ENCODE results near the gene PRKAB1.

Gene PRKAB1

GRCh38 chr12:119727600-119728443 is 59.9 kb downstream of the PRKAB1 start:
- no peaks in the 10 kb centered on the region for H3K9me3 Mint-ChIP-seq
- H3K4me3 Mint-ChIP-seq: no peak overlapping the region
- H3K27ac Mint-ChIP-seq: no peak overlapping the region
- H3K4me1 Mint-ChIP-seq (ENCODE audit: low read depth): peaks cover 4% of the 10 kb centered on the region
- no peaks in the 10 kb centered on the region for H3K27me3 Mint-ChIP-seq (ENCODE audit: low read depth)
- peaks cover 22% of the 10 kb centered on the region for H3K36me3 Mint-ChIP-seq (ENCODE audit: low read depth)

GRCh38 chr12:119728444-119728745 is 60.5 kb downstream of the PRKAB1 start:
- no peak overlapping the region for H3K4me3 Mint-ChIP-seq
- peaks cover 24% of the 10 kb centered on the region for H3K36me3 Mint-ChIP-seq (ENCODE audit: low read depth)
- peaks cover 4% of the 10 kb centered on the region for H3K4me1 Mint-ChIP-seq (ENCODE audit: low read depth)
- no peaks in the 10 kb centered on the region for H3K9me3 Mint-ChIP-seq
- no peaks in the 10 kb centered on the region for H3K27me3 Mint-ChIP-seq (ENCODE audit: low read depth)
- no peak overlapping the region for H3K27ac Mint-ChIP-seq

GRCh38 chr12:119729871-119730270 is 61.9 kb downstream of the PRKAB1 start:
- H3K4me3 Mint-ChIP-seq: no peak overlapping the region
- H3K4me1 Mint-ChIP-seq (ENCODE audit: low read depth): peaks cover 4% of the 10 kb centered on the region
- no peaks in the 10 kb centered on the region for H3K27me3 Mint-ChIP-seq (ENCODE audit: low read depth)
- no peaks in the 10 kb centered on the region for H3K9me3 Mint-ChIP-seq
- no peak overlapping the region for H3K27ac Mint-ChIP-seq
- H3K36me3 Mint-ChIP-seq (ENCODE audit: low read depth): peaks cover 31% of the 10 kb centered on the region

GRCh38 chr12:119730381-119730780 is 62.4 kb downstream of the PRKAB1 start:
- peaks cover 31% of the 10 kb centered on the region for H3K36me3 Mint-ChIP-seq (ENCODE audit: low read depth)
- H3K9me3 Mint-ChIP-seq: no peaks in the 10 kb centered on the region
- H3K27me3 Mint-ChIP-seq (ENCODE audit: low read depth): no peaks in the 10 kb centered on the region
- no peak overlapping the region for H3K4me3 Mint-ChIP-seq
- peaks cover 4% of the 10 kb centered on the region for H3K4me1 Mint-ChIP-seq (ENCODE audit: low read depth)
- H3K27ac Mint-ChIP-seq: no peak overlapping the region

All from T-helper 1 cell treated with Interleukin-12 subunit alpha and Interleukin-12 subunit beta and Interleukin-4 antibody, amounts not matched to agents 30 μg/mL and 1 μg/mL, for 36 hours (primary cell).